ENCODE data around the gene SYCN.

The SYCN gene

DNA sequence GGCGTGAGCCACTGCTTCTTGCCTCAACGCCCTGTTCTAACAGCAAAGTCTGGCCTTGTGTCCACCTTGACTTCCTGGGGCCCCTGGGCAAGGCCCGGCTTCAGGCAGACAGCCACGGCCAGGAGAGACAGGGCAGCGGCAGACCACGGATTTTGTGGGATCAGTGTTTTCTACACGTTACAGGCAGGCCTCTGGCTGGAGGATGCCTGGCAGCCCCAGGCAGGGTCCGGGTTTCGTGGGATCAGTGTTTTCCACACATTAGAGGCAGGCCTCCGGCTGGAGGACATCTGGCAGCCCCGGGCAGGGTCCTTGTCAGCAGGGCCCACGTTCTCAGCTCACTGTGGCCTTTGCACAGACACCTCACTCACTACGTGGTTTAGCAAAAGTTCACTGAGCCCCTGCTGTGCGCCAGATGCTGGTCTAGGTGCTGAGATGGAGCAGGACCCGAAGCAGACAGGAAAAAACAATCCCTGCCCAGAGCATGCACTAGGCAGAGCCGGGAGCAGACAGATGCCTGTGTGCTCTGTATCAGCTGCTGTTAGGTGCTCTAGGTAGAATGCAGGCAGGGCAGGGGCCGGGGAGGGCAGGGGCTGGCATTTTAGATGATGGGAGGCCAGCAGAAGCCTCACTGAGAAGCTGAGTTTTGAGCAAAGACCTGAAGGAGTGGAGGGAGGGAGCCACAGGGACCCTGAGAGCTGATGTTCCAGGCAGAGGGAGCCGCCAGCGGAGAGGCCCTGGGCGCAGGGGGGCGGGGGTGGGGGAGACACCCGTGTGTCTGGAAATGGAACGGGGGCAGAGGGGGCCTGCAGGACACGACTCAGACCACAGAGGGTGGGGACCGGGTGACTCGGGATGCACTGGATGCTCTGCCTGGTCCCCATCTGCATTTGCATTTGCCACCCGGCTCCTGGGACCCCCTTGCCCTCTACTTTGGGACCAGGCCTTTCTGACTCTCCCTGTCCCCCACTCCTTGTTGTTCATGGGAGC, 32.3 kb downstream of the SYCN start:
- no peak for DNase-seq (ENCODE audit: low read depth in 2 of 2)

DNA sequence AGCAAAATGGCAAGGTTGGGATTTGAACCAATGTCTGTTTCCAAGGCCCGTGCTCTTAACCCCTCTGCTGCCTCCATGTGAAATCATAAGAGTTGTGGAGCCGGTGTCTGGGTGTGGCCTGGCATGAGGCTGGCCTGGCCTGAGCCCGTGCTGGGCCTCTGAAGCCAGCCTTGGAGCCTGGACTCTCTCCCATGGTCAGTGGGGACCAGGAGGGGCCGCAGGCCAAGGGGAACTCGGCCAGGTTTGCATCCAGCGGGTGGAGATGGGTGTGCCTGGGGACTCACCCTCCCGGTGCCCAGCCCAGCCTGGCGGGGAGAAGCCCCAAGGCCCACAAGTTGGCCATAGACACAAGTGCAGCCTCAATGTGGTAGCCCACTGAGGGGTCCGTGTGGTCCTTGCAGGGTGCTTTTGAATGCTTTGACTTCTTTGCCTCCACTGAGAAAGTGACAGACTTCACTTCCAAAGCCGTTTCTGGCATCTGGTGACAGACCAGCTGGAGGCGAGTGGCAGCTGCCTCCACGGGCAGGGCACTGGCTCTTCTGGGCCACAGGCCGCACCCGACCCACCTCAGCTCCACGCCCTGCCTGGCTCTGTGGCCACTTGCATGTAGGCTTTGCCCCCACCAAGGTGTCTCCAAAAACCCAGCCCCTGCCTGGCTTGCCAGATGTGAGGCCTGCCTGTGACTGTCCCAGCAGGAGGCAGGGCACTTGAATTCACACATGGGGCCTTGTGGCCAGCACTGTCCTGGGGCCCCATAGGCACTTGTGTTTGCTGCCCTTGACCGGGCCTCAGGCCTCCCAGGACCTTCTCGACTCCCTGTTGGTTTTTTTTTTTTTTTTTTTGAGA, 33.5 kb downstream of the SYCN start:
- no peak for DNase-seq (ENCODE audit: low read depth in 2 of 2)

DNA sequence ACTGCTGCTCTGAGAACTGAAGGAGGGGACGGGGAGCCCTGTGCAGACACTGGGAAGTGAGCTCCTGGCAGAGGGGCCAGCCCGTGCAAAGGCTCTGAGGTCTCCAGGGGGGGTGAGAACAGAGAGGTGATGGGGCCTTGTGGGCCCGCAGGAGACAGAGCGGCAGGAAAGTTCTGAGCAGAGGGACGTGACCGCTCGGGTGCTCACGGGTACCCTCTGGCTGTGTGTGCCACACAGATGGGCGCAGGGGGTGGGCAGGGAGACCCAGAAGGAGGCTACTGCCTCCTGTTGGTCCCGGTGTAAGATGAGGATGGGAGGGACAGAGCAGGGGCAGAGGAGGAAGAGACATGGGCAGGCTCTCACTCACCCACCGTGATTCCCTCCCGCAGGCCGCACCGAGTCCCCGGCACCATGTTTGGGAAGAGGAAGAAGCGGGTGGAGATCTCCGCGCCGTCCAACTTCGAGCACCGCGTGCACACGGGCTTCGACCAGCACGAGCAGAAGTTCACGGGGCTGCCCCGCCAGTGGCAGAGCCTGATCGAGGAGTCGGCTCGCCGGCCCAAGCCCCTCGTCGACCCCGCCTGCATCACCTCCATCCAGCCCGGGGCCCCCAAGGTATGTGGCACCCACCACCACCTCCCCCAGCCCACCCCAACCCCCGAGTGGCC, 34.8 kb downstream of the SYCN start:
- DNase-seq (ENCODE audit: low read depth in 2 of 2), result no peak

DNA sequence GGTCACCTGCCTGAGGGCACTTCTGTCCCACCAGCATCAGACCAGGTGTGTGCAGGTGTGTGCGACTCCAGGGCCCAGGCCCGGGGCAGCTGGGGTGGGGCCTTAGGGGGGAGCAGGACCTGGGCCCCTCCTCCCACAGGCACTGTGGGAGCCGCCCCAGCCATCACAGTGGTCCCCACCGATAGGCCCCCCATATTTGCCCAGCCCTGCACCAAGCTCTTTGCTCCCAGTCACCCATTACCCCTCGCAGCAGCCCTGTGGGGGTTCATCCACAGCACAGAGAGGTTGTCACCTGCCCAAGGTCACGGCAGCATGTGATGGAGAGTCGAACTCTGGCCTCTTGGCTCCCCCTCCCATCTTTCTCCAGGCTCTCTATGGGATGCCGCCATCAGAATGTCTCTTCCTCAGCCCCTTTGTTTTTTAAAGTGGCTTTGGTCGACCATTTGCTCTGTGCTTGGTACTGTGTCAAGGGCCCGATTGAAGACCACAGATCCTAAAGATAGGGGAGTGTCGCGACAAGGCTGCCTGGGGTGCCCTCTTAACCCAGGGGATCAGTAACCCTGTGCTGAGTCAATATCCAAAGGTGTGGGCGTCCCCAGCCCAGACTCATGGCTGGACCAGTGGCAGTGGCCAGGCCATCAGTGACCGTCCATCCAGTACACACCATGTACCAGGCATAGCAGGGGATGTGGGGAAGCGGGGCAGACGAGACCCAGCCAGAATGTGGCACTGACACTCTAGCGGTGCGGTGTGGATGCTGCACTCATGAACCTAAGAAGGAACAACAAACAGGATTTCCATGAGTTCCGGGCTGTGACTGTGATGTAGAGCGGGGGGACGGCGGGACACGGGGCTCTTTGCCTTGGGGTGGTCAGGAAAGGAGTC, 35.6 kb downstream of the SYCN start:
- no peak for DNase-seq (ENCODE audit: low read depth in 2 of 2)

DNA sequence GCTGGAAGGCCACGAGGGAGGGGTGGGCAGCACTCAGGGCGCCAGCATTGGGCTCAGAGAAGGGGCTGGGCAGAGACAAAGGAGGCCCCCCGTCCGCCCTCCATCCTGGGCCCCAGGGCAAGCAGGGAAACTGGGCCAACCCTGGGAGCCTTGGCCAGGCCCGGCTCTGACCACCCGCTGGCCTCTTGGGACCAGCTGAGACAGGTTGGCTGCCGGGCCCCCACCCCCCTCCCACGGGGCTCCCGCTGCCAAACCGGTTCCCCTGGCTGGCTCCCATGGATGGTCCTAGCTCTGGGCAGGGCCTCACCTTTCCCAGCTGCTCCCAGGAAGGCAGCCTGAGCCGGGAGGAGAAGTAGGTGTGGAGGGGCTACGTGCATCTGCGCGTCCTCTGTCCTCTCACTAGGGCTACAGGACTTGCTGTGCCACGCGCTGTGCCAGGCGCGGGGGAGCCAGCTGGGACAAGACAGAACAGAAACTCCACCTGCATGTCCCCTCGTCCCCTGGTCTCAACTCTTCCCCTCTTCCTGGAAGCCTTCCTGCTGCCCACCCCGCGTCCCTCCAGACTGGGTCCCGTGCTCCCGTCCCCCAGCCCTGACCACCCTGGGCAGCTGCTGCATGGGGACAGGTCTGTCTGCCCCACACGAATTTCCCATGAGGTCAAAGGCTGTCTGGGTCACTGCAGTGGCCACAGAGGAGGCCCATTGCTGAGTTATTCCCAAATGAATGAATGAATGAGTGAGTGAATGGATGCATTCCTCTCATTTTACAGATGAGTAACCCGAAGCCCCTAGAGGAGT, 36.4 kb downstream of the SYCN start:
- DNase-seq (ENCODE audit: low read depth in 2 of 2), result no peak

DNA sequence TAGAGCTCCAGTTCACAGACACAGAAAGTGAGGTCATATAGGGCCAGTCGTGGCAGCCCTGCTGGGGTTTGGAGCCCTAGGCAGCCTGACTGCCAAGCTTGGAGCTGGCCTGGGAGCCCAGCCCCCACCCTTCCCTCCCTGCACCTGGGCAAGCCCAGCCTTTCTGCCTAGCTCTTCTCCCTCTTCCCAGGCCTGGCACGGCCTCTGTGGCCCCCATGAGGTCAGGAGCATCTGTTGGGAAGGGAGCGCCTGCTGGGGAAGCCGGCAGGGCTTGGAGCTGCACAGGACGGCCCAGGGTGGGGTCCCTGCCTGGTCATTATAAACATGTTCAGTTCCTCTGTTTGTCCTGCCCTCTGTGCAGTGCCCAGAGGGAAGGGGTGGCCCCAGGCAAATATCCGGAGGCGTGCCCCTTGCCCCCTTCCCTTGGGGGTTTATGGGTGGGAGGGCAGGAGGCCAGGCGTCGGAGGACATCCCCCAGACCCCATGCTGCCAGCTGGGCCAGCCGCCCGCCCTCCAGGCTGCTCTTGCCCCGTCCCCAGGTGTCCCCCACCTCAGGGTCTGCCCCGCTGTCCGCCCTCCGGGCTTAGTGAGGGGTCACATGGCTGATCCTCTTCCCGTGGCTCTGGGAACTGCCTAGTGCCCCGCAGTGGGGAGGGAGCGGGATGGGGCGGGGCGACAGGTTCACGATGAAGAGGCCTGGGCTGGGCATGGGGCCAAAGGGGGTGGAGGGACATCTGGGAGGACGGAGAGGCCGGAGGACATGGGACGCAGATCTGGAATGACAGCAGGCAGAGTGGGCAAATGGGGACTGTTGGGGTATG, 37.3 kb downstream of the SYCN start:
- no peak for DNase-seq (ENCODE audit: low read depth in 2 of 2)

DNA sequence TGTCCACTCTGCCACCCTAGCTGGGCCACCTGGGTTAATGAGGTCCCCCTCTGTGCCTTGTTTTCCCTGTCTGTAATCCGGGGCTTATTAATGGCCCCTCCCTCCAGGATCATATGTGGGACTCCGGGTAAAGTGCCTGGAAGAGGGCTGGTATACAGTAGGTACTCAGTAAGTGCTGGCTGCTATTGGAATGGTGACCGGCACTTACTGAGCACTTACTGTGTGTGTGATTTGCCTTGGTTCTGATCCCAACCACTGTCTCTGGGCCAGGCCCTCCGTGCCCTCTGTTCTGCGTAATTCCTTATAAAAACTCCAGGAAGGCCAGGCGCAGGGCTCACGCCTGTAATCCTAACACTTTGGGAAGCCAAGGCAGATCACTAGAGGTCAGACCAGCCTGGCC, 38.2 kb downstream of the SYCN start:
- DNase-seq (ENCODE audit: low read depth in 2 of 2), result no peak

DNA sequence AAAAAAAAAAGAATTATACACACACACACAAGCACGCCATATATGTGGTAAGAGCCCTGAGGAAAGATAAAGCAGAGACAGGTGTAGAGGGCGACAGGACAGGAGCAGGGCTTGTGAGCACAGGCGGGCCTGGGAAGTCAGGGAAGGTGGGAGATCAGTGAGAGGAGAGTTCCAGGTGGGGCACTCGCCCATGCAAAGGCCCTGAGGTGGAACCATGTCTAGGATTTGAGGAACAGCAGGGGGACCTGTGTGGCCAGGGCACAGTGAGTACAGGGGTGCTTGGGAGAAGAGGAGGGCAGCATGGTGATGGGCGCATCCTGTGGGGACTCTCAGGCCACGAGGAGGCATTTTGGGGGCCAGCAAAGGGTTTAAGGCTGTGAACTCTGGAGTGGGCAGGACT, 39.8 kb downstream of the SYCN start:
- DNase-seq (ENCODE audit: low read depth in 2 of 2), result no peak

DNA sequence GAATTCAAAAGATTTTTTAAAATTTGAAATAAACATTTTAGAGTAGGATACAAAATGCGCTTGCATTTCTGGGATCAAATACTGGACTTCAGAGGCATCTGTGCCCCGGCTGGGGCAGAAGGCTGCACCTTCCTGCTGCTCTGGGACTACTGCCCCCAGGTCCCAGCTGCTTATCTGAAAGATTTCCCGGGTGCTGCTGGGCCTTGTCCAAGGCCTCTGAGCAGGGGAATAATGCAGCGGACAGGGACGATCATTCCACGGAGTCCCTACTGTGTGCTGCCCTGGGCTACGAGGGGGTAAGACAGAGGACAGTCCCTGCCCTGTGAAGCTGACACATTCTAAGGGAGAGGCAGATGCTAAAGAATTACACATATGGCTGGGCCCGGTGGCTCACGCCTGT, 40.4 kb downstream of the SYCN start:
- no peak for DNase-seq (ENCODE audit: low read depth in 2 of 2)

DNA sequence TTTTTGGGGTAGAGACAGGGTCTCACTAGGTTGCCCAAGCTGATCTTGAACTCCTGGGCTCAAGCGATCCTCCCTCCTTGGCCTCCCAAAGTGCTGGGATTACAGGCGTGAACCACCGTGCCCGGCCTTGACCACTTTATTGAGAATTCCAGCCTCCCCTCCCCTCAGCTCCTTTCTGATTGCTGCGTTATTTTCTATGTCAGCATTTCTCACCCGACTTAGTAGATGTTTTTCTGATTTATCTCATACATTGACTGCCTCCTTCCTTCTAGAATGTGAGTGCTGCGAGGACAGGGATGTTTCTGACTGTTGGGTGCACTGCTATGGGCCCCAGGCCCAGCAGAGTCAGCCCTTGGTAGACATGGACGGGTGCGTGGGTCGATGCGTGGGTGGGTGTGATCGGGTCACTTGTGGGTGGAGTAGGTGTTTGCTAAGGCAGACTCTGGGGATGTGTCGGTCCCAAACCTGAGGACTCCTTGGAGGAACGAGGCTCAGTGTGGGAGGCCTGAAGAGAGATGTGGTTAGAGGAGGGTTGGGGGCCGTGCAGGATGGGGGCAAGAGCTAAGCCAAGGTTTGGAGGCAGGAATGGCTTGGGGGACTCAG, 41.5 kb downstream of the SYCN start:
- no peak for DNase-seq (ENCODE audit: low read depth in 2 of 2)

DNA sequence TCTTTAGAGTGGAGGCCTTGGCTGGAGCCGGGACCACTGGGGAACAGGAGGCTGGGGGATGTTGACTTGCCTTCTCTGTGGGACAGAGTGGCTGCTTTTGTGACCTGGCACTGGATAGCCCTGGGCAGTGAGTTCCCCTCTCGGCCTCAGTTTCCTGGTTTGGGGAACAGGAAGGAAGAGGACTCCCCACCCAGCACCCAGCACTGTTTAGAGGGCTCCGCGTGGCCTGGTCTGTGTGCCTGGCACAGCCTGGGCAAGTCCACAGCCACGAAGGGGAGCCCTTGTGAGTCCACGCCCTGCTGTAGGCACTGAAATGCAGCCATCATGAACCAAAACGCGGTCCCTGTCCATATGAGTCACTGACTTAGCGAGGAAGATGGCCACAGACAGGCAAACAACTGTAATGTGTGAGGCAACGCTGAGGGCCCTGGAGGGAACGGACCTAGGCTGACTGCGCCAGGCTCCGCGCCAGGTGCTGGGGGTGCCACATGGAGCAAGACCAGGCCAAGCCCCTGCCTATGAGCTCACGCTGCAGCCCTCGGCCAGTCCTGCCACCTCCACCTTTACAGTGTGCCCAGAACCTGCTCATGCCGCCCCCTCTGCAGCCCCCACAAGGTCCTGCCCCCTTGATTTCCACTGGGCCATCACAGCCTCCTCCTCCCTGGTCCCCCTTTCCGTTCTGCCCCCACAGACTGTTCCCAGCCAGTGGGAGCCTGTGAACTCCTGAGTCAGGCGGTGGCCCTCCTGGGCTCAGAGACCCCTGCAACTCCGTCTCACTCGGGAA, 43.0 kb downstream of the SYCN start:
- DNase-seq (ENCODE audit: low read depth in 2 of 2), result no peak

DNA sequence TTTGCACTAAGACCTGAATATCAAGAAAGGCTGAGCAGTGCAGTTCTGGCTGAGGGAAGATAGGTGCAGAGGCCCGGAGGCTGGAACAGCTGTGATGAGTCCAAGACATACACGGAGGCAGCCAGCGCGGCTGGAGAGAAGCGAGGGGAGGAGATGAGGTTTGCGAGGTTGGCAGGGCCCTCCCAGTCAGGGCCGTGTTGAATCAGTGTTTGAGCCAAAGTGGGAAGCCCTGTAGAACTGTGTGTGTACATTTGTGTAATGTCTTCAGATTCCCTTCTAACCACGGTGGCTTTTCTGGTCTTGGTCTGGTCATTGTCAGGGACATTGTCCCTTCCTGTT, 43.6 kb downstream of the SYCN start:
- no peak for DNase-seq (ENCODE audit: low read depth in 2 of 2)

DNA sequence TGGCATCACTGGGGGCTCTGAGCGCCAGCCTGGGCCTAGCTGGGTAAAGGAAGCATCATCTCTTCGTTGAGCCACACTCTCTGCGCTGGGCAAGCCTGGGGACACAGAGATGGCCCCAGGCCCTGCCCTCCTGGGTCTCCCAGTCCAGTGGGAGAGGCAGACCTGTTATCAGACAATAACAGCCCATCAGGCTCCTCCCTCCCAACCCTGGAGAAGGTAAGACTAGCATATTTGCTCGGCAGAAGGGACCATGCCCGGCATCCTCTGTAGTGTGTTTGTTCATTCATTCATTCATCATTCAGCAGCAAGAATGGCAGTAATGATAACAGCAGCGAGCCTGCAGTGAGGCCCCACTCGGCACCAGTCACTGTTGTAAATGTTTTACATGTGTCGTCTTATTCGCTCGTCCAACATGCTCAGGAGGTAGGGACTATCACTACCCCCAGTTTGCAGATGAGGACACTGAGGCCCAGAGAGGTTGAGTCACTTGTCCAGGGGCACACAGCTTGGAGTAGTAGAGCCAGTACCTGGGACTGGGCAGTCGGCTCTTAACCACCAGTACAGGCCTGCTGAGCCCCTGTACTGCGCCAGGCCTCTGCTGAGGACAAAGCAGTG, 45.3 kb downstream of the SYCN start:
- DNase-seq (ENCODE audit: low read depth in 2 of 2), result no peak

DNA sequence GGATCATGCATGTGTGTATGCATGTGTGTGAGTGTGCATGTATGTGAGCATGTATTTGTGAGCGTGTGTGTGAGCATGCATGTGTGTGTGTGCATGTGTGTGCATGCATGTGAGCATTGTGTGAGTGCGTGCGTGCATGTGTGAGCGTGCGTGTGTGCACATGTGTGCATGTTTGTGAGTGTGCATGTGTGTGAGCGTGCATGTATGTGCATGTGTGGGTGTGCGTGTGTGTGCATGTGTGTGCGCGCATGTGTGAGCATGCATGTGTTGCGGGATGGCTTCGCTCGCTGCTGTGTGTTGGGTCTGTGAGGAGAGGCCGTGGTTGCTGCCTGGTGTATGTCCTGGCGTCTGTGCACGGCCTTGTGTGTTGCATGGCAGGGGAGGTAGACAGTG, 46.1 kb downstream of the SYCN start:
- DNase-seq (ENCODE audit: low read depth in 2 of 2), result no peak

DNA sequence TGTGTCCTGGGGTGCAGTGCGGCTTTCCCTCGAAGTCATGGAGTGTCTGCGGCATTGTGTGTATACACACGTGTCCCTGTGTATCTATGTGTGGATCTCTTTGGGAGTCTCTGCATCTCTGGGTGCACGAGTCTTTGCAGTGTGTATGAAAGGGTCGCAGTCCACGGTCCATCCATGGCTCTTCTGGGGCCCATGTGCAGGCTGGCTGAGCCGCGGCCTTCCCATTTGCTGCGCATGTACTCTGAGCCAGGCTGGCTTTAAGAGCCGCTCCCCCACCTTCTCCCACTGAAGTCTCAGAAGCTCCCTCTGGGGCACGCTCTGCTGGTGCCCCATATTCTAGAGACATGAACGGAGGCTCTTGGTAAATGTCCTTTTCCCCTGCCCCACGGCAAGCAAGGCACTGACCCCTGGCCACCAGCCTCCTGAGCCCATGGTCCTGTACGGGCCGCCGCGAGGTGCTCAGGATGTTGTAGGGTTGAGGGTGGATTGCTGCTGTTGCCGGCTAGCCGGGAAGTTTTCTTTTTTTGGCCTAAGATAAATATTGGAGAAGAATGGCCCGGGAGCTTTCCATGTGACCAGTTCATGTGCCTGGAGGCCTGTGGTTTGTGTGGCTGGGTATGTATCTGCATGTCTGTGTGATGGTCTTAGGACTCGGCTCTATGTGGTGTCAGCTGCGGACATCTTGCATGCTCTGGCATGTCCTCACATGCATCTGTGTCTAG, 46.6 kb downstream of the SYCN start:
- no peak for DNase-seq (ENCODE audit: low read depth in 2 of 2)

DNA sequence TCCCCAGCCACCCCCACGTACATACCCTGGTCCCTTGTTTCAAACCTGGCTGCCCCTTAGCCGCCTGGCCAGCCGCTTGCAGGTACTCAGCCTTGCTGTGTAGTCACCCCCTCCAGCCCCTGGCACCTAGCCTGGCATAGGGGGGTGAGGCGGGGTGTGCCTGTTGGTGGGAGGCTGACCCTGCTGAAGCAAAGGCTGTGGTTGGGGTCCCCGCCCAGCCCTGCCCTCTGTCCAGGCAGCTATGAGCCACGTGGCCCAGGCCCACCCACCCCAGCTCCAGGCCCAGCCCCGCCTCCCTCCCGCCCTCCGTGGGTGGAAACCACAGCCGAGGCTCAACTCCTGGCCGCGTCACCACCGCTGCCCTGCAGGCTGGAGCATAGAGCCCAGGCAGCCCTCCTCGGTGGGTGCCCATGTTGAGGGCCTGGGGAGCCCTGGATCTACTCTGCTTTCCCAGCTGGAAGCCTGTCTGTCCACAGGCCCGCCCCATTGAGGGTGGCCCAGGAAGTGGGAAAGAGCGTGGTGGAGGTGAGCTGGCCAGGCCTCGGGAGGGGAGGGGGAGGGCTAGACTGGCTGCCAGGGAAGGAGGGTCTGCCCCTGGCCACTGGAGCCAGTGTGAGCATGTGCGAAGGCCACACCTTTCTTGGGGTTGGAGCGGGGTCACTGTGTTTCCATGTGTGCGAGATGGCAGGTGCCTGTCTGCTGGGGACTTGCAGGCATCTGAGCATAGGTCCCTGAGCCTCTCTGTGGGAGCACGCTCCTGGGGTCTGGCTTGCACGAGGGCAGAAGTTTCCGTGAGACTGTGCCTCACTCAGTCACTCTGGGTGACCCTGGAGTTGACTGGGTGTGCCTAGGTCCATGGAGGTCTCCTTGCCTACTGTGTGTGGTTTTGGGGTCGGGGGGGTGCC, 47.5 kb downstream of the SYCN start:
- no peak for DNase-seq (ENCODE audit: low read depth in 2 of 2)
